ENCODE results near the gene KCNK4. TPM values are rescaled to one million over a fixed set of nuclear protein-coding genes. Genes with fewer than 3 reads are reported as not detected.

Gene KCNK4
- total and polyA plus RNA-seq, 2 of the 13 experiments (the other 11 are each of a cell fraction or from before 2014, with no cell fraction given), result not detected

DNA sequence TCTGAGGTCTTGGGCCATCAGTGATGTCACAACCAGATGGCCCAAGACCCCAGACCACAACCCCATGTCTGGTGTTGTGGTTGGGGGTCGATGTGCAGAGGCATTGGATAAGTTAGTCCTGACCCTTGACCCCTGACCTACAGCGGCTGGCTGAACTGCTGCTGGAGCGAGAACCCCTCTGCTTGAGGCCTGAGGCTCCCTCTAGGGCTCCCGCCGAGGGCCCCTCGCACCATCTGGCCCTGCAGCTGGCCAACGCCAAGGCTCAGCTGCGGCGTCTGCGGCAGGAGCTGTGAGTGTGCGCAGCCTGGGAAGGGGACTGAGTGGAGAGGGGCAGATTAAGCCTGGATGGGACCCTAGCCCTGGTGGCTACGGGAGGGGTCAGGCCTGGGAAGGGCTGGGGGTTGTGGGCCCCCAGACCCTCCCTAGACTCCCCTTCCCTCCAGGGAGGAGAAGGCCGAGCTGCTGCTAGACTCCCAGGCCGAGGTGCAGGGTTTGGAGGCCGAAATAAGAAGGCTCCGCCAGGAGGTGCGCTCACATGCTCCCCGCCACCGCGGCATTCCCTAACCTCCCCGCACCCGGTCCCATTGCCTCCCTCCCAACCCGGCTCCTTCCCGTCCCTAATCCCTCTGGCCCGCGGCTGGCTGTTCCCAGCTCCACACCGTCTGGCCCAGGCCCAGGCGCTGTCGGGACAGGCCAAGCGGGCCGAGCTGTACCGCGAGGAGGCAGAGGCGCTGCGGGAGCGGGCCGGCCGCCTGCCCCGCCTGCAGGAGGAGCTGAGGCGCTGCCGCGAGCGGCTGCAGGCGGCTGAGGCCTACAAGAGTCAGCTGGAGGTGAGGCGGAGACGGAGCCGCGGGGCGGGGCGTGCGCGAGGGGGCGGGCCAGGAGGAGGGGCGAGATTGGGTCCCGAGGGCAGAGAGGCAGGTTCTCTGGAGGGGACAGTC, 51.0 kb downstream of the KCNK4 start (continued):
- peak; percentile 63 for TF ChIP-seq PHF8 (CRISPR knock-in tag; IDR thresholded peaks at IDR 0.05)
- no peak for TF ChIP-seq ZSCAN30 (CRISPR knock-in tag; IDR thresholded peaks at IDR 0.05)
- TF ChIP-seq MBD4 (IDR thresholded peaks at IDR 0.05; ENCODE audit: borderline replicate concordance, low read length), result no peak
- no peak for TF ChIP-seq ZNF775 (CRISPR knock-in tag; IDR thresholded peaks at IDR 0.05; ENCODE audit: borderline replicate concordance)
- peak; percentile 83 for TF ChIP-seq UBTF (CRISPR knock-in tag; IDR thresholded peaks at IDR 0.05)
- TF ChIP-seq TAF1 (CRISPR knock-in tag; IDR thresholded peaks at IDR 0.05), result peak; percentile 23; the same call in 1 of the 2 replicates
- TF ChIP-seq NR2F1 (CRISPR knock-in tag; IDR thresholded peaks at IDR 0.05), result no peak
- no peak for TF ChIP-seq STAT5B (CRISPR knock-in tag; IDR thresholded peaks at IDR 0.05)
- peak; percentile 49; the same call in 1 of the 2 replicates for TF ChIP-seq RAD21 (CRISPR knock-in tag; IDR thresholded peaks at IDR 0.05)
- no peak for TF ChIP-seq ATF6 (CRISPR knock-in tag; conservative IDR thresholded peaks at IDR 0.05)
- TF ChIP-seq DNMT3B (CRISPR knock-in tag; conservative IDR thresholded peaks at IDR 0.05), result no peak
- TF ChIP-seq ZC3H13 (CRISPR knock-in tag; IDR thresholded peaks at IDR 0.05), result no peak
- TF ChIP-seq, protein P1, sequence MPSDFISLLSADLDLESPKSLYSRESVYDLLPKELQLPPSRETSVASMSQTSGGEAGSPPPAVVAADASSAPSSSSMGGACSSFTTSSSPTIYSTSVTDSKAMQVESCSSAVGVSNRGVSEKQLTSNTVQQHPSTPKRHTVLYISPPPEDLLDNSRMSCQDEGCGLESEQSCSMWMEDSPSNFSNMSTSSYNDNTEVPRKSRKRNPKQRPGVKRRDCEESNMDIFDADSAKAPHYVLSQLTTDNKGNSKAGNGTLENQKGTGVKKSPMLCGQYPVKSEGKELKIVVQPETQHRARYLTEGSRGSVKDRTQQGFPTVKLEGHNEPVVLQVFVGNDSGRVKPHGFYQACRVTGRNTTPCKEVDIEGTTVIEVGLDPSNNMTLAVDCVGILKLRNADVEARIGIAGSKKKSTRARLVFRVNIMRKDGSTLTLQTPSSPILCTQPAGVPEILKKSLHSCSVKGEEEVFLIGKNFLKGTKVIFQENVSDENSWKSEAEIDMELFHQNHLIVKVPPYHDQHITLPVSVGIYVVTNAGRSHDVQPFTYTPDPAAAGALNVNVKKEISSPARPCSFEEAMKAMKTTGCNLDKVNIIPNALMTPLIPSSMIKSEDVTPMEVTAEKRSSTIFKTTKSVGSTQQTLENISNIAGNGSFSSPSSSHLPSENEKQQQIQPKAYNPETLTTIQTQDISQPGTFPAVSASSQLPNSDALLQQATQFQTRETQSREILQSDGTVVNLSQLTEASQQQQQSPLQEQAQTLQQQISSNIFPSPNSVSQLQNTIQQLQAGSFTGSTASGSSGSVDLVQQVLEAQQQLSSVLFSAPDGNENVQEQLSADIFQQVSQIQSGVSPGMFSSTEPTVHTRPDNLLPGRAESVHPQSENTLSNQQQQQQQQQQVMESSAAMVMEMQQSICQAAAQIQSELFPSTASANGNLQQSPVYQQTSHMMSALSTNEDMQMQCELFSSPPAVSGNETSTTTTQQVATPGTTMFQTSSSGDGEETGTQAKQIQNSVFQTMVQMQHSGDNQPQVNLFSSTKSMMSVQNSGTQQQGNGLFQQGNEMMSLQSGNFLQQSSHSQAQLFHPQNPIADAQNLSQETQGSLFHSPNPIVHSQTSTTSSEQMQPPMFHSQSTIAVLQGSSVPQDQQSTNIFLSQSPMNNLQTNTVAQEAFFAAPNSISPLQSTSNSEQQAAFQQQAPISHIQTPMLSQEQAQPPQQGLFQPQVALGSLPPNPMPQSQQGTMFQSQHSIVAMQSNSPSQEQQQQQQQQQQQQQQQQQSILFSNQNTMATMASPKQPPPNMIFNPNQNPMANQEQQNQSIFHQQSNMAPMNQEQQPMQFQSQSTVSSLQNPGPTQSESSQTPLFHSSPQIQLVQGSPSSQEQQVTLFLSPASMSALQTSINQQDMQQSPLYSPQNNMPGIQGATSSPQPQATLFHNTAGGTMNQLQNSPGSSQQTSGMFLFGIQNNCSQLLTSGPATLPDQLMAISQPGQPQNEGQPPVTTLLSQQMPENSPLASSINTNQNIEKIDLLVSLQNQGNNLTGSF (CRISPR knock-in tag; IDR thresholded peaks at IDR 0.05), result no peak
- TF ChIP-seq FOSL1 (CRISPR knock-in tag; IDR thresholded peaks at IDR 0.05; ENCODE audit: borderline replicate concordance), result no peak
- TF ChIP-seq, protein P2, sequence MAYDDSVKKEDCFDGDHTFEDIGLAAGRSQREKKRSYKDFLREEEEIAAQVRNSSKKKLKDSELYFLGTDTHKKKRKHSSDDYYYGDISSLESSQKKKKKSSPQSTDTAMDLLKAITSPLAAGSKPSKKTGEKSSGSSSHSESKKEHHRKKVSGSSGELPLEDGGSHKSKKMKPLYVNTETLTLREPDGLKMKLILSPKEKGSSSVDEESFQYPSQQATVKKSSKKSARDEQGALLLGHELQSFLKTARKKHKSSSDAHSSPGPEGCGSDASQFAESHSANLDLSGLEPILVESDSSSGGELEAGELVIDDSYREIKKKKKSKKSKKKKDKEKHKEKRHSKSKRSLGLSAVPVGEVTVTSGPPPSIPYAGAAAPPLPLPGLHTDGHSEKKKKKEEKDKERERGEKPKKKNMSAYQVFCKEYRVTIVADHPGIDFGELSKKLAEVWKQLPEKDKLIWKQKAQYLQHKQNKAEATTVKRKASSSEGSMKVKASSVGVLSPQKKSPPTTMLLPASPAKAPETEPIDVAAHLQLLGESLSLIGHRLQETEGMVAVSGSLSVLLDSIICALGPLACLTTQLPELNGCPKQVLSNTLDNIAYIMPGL (CRISPR knock-in tag; IDR thresholded peaks at IDR 0.05; ENCODE audit: borderline replicate concordance in 1 of 2, low read depth in 1 of 2), result peak; percentile 42 to 43; a peak in 3 of 4 replicates

Data from HepG2 (cell line).